GM19463 (cell line): Measurements from ENCODE around the gene RNF220.
"Not testable (repeated sequence)": the region's sequence is repeated elsewhere in the genome, so short reads cannot be mapped to it uniquely, and the experiment has no call there.

Experiments used
- ATAC-seq: cut with Tn5 transposase; IDR thresholded peaks from one replicate; pipeline ENCODE4 v1.9.1; 2021; ENCODE audit warnings: mild to moderate bottlenecking, moderate library complexity; ENCODE audit not compliant: unreplicated experiment

RNF220 gene

GRCh38 chr1:44695671-44696070 lies 290.6 kb downstream of the RNF220 start:
- ATAC-seq, result no peak

DNA sequence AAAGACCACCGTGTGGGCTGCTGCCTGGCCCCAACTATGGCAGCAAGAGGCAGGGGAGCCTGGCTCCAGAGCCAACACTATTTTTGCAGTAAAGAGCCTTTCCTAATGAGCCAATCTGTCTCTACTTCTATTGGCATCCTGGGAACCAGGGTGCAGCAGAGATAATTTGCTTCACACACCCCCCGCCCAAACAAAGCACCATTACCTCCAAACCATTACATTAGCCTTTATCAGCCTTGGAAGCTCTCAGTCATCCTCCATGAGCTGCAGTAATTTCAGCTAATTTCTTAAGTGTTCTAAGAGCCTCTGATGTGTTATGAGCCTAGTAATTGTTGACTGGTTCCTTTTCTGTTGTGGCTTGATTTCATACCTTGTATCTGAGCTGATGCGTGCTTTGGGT lies 291.0 kb downstream of the RNF220 start:
- no peak for ATAC-seq

DNA sequence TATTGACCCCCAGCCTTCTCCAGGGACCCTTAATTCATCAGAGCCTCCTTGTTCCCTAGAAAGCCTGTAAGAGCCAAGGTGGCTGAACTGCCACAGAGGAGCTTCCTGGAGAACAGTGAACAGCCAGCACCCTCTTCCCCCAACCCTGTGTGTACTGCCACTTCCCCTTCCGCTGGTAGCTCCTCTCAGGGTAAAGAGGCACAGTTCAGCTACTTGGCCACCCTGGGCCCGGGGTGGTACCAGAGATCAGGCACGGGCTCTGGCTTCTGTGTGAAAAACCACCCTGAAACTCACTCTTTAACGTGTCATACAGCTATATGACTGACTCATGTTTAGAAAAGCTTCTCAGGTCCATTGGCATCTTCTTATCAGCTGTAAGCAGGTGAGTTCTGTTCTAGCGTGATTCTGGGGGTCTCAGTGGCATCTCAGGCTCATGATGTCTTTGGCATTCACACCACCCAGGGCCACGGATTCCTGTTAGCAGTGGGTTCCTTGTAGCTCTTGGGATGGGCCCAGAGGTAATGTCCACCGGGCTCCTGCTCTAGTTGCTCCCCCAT lies 291.8 kb downstream of the RNF220 start:
- peak; percentile 60 for ATAC-seq

GRCh38 chr1:44698138-44698537 lies 293.1 kb downstream of the RNF220 start:
- ATAC-seq, result no peak

- not testable (repeated sequence) for ATAC-seq
Observed at GRCh38 chr1:44699375-44699774, 294.3 kb downstream of the RNF220 start.

DNA sequence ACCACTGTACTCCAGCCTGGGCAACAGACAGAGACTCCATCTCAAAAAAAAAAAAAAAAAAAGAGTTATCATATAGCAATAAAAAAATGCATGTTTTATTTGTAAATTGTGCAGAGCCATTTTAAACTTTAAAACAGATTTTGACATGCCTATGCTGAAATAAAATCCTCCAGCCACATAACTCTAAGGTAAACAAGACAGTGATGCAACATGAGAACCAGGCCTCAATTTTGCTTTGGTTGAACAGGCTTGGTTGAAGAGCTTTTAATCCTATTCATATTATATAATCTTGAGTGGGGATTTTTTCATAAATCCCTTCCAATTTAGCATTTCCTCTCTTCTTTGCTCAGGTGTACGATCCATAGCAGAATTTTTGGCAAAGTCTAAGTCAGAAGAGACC lies 295.5 kb downstream of the RNF220 start:
- ATAC-seq, result no peak

- ATAC-seq, result no peak
Observed at GRCh38 chr1:44701141-44701573, 296.1 kb downstream of the RNF220 start.
